HCT116 (cell line): ENCODE data around the gene NEURL1. TPM values are rescaled to one million over a fixed set of nuclear protein-coding genes. Genes with fewer than 3 reads are reported as not detected.

Source experiments
- ATAC-seq: fragments of 200-7000 bp; cut with Tn5 transposase; 2 replicates; pipeline ENCODE4 v1.9.1; 2020; ENCODE audit warnings: mild to moderate bottlenecking, moderate library complexity
- BruUV-seq: library from RNA; stranded (reverse); fragments of 400-500 nt; replicated peaks from 2 replicates; lab custom pipeline; 2021; lab: Mats Ljungman, UMichigan
- CTCF ChIA-PET: fragments of 300-600 bp; sonication (Branson Sonifier 250); formaldehyde crosslinking; loops from one replicate; lab custom pipeline; 2021; ENCODE audit warnings: antibody characterized with exemption; lab: Charles Lee
- POLR2A ChIA-PET: fragments of 300-600, 350-600 bp; sonication (Branson Sonifier 250); formaldehyde crosslinking; loops from one replicate; lab custom pipeline; 2021; ENCODE audit warnings: antibody characterized with exemption; lab: Charles Lee
- RAD21 ChIA-PET, 2 experiments: fragments of 300-600 bp; sonication (Branson Sonifier 250); formaldehyde crosslinking; loops; one replicate each; lab custom pipeline; 2023; ENCODE audit warnings: low total read pairs in 2 of 2; ENCODE audit not compliant: uncharacterized antibody in 2 of 2, unreplicated experiment in 2 of 2, low non-redundant PET in 1 of 2; lab: Charles Lee
- DNase-seq: peaks from one replicate; pipeline ENCODE4 v3.0.0-alpha.2; 2010; ENCODE audit warnings: low read depth, low spot score
- H2AFZ ChIP-seq: fragments of 200-600 bp; shearing (Covaris generic), sonication (generic); 2 replicates; pipeline ENCODE4 v1.6.1; 2017; ENCODE audit warnings: low read depth, mixed run types, mixed read lengths, antibody characterized with exemption, low read length; ENCODE audit not compliant: poor library complexity, severe bottlenecking
- H3K27ac ChIP-seq: 2 replicates; pipeline ENCODE4 v1.5.1; 2012; ENCODE audit warnings: low read depth, low read length
- H3K27me3 ChIP-seq: fragments of 200-600 bp; sonication (generic); 2 replicates; pipeline ENCODE4 v1.6.1; 2016; ENCODE audit warnings: mixed run types, low read length, mixed read lengths; ENCODE audit not compliant: insufficient read depth
- H3K36me3 ChIP-seq, 2 experiments: fragments of 200-500 bp in 1 of 2; fragments of 200-600 bp in 1 of 2; sonication (Bioruptor generic) in 1 of 2; sonication (generic) in 1 of 2; 2 replicates each; pipeline versions ENCODE4 v1.5.1 to v1.6.1; 2014 to 2016; ENCODE audit warnings: low read length in 2 of 2, inconsistent platforms in 1 of 2, mixed read lengths in 1 of 2, mixed run types in 1 of 2; ENCODE audit not compliant: insufficient read depth in 2 of 2, control insufficient read depth in 1 of 2
- H3K4me1 ChIP-seq, 2 experiments: fragments of 200-600 bp in 1 of 2; sonication (generic) in 1 of 2; 2 replicates each; pipeline versions ENCODE4 v1.5.1 to v1.6.1; 2012 to 2017; ENCODE audit warnings: low read length in 2 of 2, inconsistent platforms in 1 of 2, mild to moderate bottlenecking in 1 of 2, mixed read lengths in 1 of 2, mixed run types in 1 of 2, moderate library complexity in 1 of 2; ENCODE audit not compliant: insufficient read depth in 2 of 2, control insufficient read depth in 1 of 2
- H3K4me2 ChIP-seq: fragments of 200-600 bp; sonication (generic); 2 replicates; pipeline ENCODE4 v1.6.1; 2017; ENCODE audit warnings: mixed run types, low read length, mixed read lengths
- H3K4me3 ChIP-seq, 2 experiments: fragments of 200-600 bp in 1 of 2; sonication (generic) in 1 of 2; replicated peaks in 1 of 2; 2 replicates each; pipeline ENCODE4 v1.5.1; 2011 to 2016; ENCODE audit warnings: low read length in 2 of 2, control low read depth in 1 of 2, low read depth in 1 of 2, mild to moderate bottlenecking in 1 of 2, mixed read lengths in 1 of 2, mixed run types in 1 of 2
- H3K79me2 ChIP-seq: fragments of 200-600 bp; sonication (generic); 2 replicates; pipeline ENCODE4 v1.6.1; 2017; ENCODE audit warnings: mild to moderate bottlenecking, mixed run types, low read length, moderate library complexity, mixed read lengths; ENCODE audit not compliant: insufficient read depth
- H3K9ac ChIP-seq: fragments of 200-600 bp; sonication (generic); 2 replicates; pipeline ENCODE4 v1.6.1; 2016; ENCODE audit warnings: low read length, mixed read lengths
- H3K9me2 ChIP-seq: fragments of 200-600 bp; sonication (generic), shearing (Covaris generic); 2 replicates; pipeline ENCODE4 v1.6.1; 2017; ENCODE audit warnings: mixed run types, mild to moderate bottlenecking, moderate library complexity; ENCODE audit not compliant: insufficient read depth
- H3K9me3 ChIP-seq, 2 experiments: fragments of 200-500 bp in 1 of 2; fragments of 200-600 bp in 1 of 2; sonication (Bioruptor generic) in 1 of 2; sonication (generic) in 1 of 2; 2 replicates each; pipeline ENCODE4 v1.6.1; 2014 to 2017; ENCODE audit warnings: low read length in 2 of 2, mixed read lengths in 2 of 2, inconsistent platforms in 1 of 2, low read depth in 1 of 2, mild to moderate bottlenecking in 1 of 2, mixed run types in 1 of 2, moderate library complexity in 1 of 2; ENCODE audit not compliant: control insufficient read depth in 1 of 2, insufficient read depth in 1 of 2
- H4K20me1 ChIP-seq: fragments of 200-600 bp; sonication (generic), shearing (Covaris generic); 2 replicates; pipeline ENCODE4 v1.6.1; 2017; ENCODE audit warnings: mixed run types, mild to moderate bottlenecking, moderate library complexity; ENCODE audit not compliant: insufficient read depth
- CBX3 ChIP-seq: IDR thresholded peaks from 2 replicates; pipeline ENCODE4 v1.6.1; 2012; ENCODE audit warnings: low read depth
- CEBPB ChIP-seq: IDR thresholded peaks from 2 replicates; pipeline ENCODE4 v1.6.1; 2012; ENCODE audit warnings: low read depth
- EZH2 ChIP-seq: fragments of 200-600 bp; sonication (generic); IDR thresholded peaks from 2 replicates; pipeline ENCODE4 v1.6.1; 2017; ENCODE audit warnings: antibody characterized with exemption, mixed run types
- EZH2phosphoT487 ChIP-seq: fragments of 200-600 bp; IDR thresholded peaks from 2 replicates; pipeline ENCODE4 v1.6.1; 2018; ENCODE audit warnings: antibody characterized with exemption, borderline replicate concordance
- FOSL1 ChIP-seq: IDR thresholded peaks from 2 replicates; pipeline ENCODE4 v1.6.1; 2012; ENCODE audit warnings: low read depth
- JUND ChIP-seq: IDR thresholded peaks from 2 replicates; pipeline ENCODE4 v1.6.1; 2012
- MAX ChIP-seq: IDR thresholded peaks from 2 replicates; pipeline ENCODE4 v1.6.1; 2012
- POLR2A ChIP-seq: IDR thresholded peaks from 2 replicates; pipeline ENCODE4 v1.7.0; 2011; ENCODE audit warnings: borderline replicate concordance; ENCODE audit not compliant: insufficient read depth, insufficient read length; ENCODE audit errors: extremely low read depth
- RAD21 ChIP-seq: IDR thresholded peaks from 2 replicates; pipeline ENCODE4 v1.6.1; 2012; ENCODE audit warnings: low read depth, mild to moderate bottlenecking
- REST ChIP-seq: IDR thresholded peaks from 2 replicates; pipeline ENCODE4 v1.6.1; 2012; ENCODE audit warnings: low read depth
- SIN3A ChIP-seq: IDR thresholded peaks from 2 replicates; pipeline ENCODE4 v1.6.1; 2012; ENCODE audit warnings: low read depth
- TCF7L2 ChIP-seq: IDR thresholded peaks from 2 replicates; pipeline ENCODE4 v1.7.0; 2011; ENCODE audit warnings: borderline replicate concordance, inconsistent platforms; ENCODE audit not compliant: insufficient read depth, insufficient read length; ENCODE audit errors: extremely low read depth
- ZBTB33 ChIP-seq: IDR thresholded peaks from 2 replicates; pipeline ENCODE4 v1.6.1; 2011; ENCODE audit warnings: mild to moderate bottlenecking, low read length, moderate library complexity; ENCODE audit not compliant: insufficient replicate concordance; ENCODE audit errors: extremely low read depth
- ZNF274 ChIP-seq: fragments of 200-500 bp; sonication (Bioruptor generic); IDR thresholded peaks from 2 replicates; pipeline ENCODE4 v1.6.1; 2014; ENCODE audit warnings: mild to moderate bottlenecking, low read depth, low read length, inconsistent platforms
- intact Hi-C: fragments of 100-400 bp; cut with micrococcal nuclease; formaldehyde crosslinking; loops from 2 replicates; pipeline ENCODE4 v1.10.0; 2022
- total RNA-seq: library from RNA; stranded (reverse); gene quantifications from one replicate; pipeline ENCODE4 v1.2.1, GENCODE V29; 2021; ENCODE audit not compliant: unreplicated experiment

Gene NEURL1
- total RNA-seq, 1 experiment from 2014 or later: 1.4 TPM

- Histone ChIP-seq H3K4me3 (no peak overlapping the region), H4K20me1 (no peaks in the 10 kb centered on the region), H3K4me1 (peaks cover 4 to 20% of the 10 kb centered on the region in 2 experiments; a peak in 3 of 4 replicates), H3K27ac (no peak overlapping the region), H3K9me3 (no peaks in the 10 kb centered on the region), H3K27me3 (no peaks in the 10 kb centered on the region), H3K79me2 (no peaks in the 10 kb centered on the region), H2AFZ (no peak overlapping the region), H3K4me2 (no peak overlapping the region), H3K36me3 (no peaks in the 10 kb centered on the region), H3K9ac (no peak overlapping the region), H3K9me2 (no peaks in the 10 kb centered on the region)
- CTCF ChIA-PET: no interaction called here
- no peak for DNase-seq
- intact Hi-C loops: no loop called here
- BruUV-seq: no TSS peak
- ATAC-seq: no peak
- POLR2A ChIA-PET: interaction anchor here (0.6 kb wide), 1 partner anchor 98 kb away, joined by 3 read pairs; no protein-coding TSS in a partner anchor
- TF ChIP-seq SIN3A (no peak), REST (no peak), RAD21 (no peak), JUND (no peak), CBX3 (no peak), TCF7L2 (no peak), MAX (no peak), ZBTB33 (no peak), ZNF274 (no peak), EZH2phosphoT487 (no peak), EZH2 (no peak), CEBPB (no peak), POLR2A (no peak), FOSL1 (no peak)
- RAD21 ChIA-PET: interaction anchor here in 1 of 2 experiments (0.6 kb wide), 1 partner anchor 10 kb away, joined by 4 read pairs; no protein-coding TSS in a partner anchor
Measured at GRCh38 chr10:103549349-103549685, 55.8 kb downstream of the NEURL1 start.
